ENCODE data around the gene NME9.

NME9 gene

GRCh38 chr3:138332472-138333073 is 2.9 kb upstream of the NME9 start:
- DNase-seq, result peak in 1 of 2 experiments; percentile 53

GRCh38 chr3:138331143-138331894 is 1.7 kb upstream of the NME9 start:
- no peak for DNase-seq

GRCh38 chr3:138329984-138330293 is 288 bp upstream of the NME9 start:
- no peak for DNase-seq

GRCh38 chr3:138328341-138328740 is 1.3 kb downstream of the NME9 start:
- no peak for DNase-seq

- DNase-seq, result no peak
These were observed 1.8 kb downstream of the NME9 start for GRCh38 chr3:138327831-138328230.

GRCh38 chr3:138326866-138327595 is 2.6 kb downstream of the NME9 start:
- DNase-seq, result no peak

GRCh38 chr3:138325990-138326389 is 3.7 kb downstream of the NME9 start:
- DNase-seq, result no peak

GRCh38 chr3:138323971-138324370 is 5.7 kb downstream of the NME9 start:
- DNase-seq, result peak; percentile 19 to 87

GRCh38 chr3:138317687-138318086 is 12.0 kb downstream of the NME9 start:
- no peak for DNase-seq

- no peak for DNase-seq
These were observed 14.9 kb downstream of the NME9 start for GRCh38 chr3:138314751-138315150.

GRCh38 chr3:138310494-138310893 is 19.2 kb downstream of the NME9 start:
- DNase-seq, result no peak

- DNase-seq, result no peak
These were observed 20.9 kb downstream of the NME9 start for GRCh38 chr3:138308783-138309182.

GRCh38 chr3:138307899-138308298 is 21.8 kb downstream of the NME9 start:
- DNase-seq, result no peak

GRCh38 chr3:138303474-138303873 is 26.2 kb downstream of the NME9 start:
- DNase-seq, result no peak

GRCh38 chr3:138300647-138301046 is 29.0 kb downstream of the NME9 start:
- peak; percentile 2 to 49 for DNase-seq

- no peak for DNase-seq
These were observed 31.8 kb downstream of the NME9 start for GRCh38 chr3:138297876-138298275.

GRCh38 chr3:138297059-138297607 is 32.5 kb downstream of the NME9 start:
- no peak for DNase-seq

- DNase-seq, result no peak
These were observed 33.0 kb downstream of the NME9 start for GRCh38 chr3:138296639-138297038.

- DNase-seq, result no peak
These were observed 40.0 kb downstream of the NME9 start for GRCh38 chr3:138289701-138290100.

GRCh38 chr3:138289260-138289659 is 40.4 kb downstream of the NME9 start:
- DNase-seq, result no peak

- DNase-seq, result no peak
These were observed 44.6 kb downstream of the NME9 start for GRCh38 chr3:138284957-138285477.

- DNase-seq, result no peak
These were observed 45.6 kb downstream of the NME9 start for GRCh38 chr3:138284079-138284478.

GRCh38 chr3:138282836-138283235 is 46.8 kb downstream of the NME9 start:
- no peak for DNase-seq

GRCh38 chr3:138281561-138281960 is 48.1 kb downstream of the NME9 start:
- no peak for DNase-seq
